IMR-90 (cell line): ENCODE measurements around the gene ALDOC. TPM values are rescaled to one million over a fixed set of nuclear protein-coding genes. Genes with fewer than 3 reads are reported as not detected.

Experiments used
- ATAC-seq: fragments of 200-7000 bp; cut with Tn5 transposase; 2 replicates; pipeline ENCODE4 v1.9.1; 2020; ENCODE audit warnings: low read depth, mild to moderate bottlenecking, moderate library complexity
- BruUV-seq: library from RNA; stranded (reverse); fragments of 400-500 nt; replicated peaks from 2 replicates; lab custom pipeline; 2021; lab: Mats Ljungman, UMichigan
- CTCF ChIA-PET: fragments of 300-600 bp; formaldehyde crosslinking; extraction: SDS; loops from one replicate; lab custom pipeline; 2021; ENCODE audit warnings: antibody characterized with exemption; lab: Yijun Ruan, JAX
- POLR2A ChIA-PET: fragments of 300-600 bp; sonication (Branson Sonifier 250); formaldehyde crosslinking; loops from one replicate; lab custom pipeline; 2022; ENCODE audit warnings: antibody characterized with exemption; ENCODE audit not compliant: unreplicated experiment; lab: Charles Lee
- DNase-seq: peaks from one replicate; pipeline ENCODE4 v3.0.0; 2013
- H2AFZ ChIP-seq: replicated peaks from 2 replicates; pipeline ENCODE3; 2013; ENCODE audit warnings: low read length, mild to moderate bottlenecking; ENCODE audit not compliant: poor library complexity
- H2AK5ac ChIP-seq: 2 replicates; pipeline ENCODE4 v1.6.1; 2013; ENCODE audit warnings: low read depth, low read length, inconsistent platforms
- H2AK9ac ChIP-seq: replicated peaks from 2 replicates; pipeline ENCODE3; 2013; ENCODE audit warnings: mild to moderate bottlenecking, low read depth, low read length, moderate library complexity; ENCODE audit not compliant: poor library complexity
- H2BK120ac ChIP-seq: 2 replicates; pipeline ENCODE4 v1.6.1; 2013; ENCODE audit warnings: low read depth, low read length, inconsistent platforms
- H2BK15ac ChIP-seq: 3 replicates; pipeline ENCODE4 v1.6.1; 2013; ENCODE audit warnings: low read depth, low read length, inconsistent platforms
- H2BK20ac ChIP-seq: 2 replicates; pipeline ENCODE4 v1.6.1; 2013; ENCODE audit warnings: low read depth, mild to moderate bottlenecking, inconsistent platforms, low read length, moderate library complexity
- H2BK5ac ChIP-seq: 2 replicates; pipeline ENCODE4 v1.6.1; 2013; ENCODE audit warnings: mild to moderate bottlenecking, low read depth, low read length, inconsistent platforms; ENCODE audit not compliant: poor library complexity, severe bottlenecking
- H3K14ac ChIP-seq: replicated peaks from 2 replicates; pipeline ENCODE4 v1.6.1; 2013; ENCODE audit warnings: low read depth, low read length, inconsistent platforms
- H3K18ac ChIP-seq: 2 replicates; pipeline ENCODE4 v1.6.1; 2013; ENCODE audit warnings: low read depth, low read length, control low read depth
- H3K23ac ChIP-seq: 2 replicates; pipeline ENCODE4 v1.6.1; 2013; ENCODE audit warnings: low read depth, low read length, inconsistent platforms
- H3K27ac ChIP-seq: 2 replicates; pipeline ENCODE4 v1.5.1; 2013; ENCODE audit warnings: mild to moderate bottlenecking, control low read depth, low read length; ENCODE audit not compliant: insufficient read depth
- H3K27me3 ChIP-seq: 2 replicates; pipeline ENCODE4 v1.6.1; 2013; ENCODE audit warnings: low read length; ENCODE audit not compliant: control insufficient read depth, insufficient read depth
- H3K36me3 ChIP-seq: 2 replicates; pipeline ENCODE4 v1.6.1; 2013; ENCODE audit warnings: low read length, mixed read lengths; ENCODE audit not compliant: control insufficient read depth, insufficient read depth
- H3K4ac ChIP-seq: 2 replicates; pipeline ENCODE4 v1.6.1; 2013; ENCODE audit warnings: low read depth, low read length, inconsistent platforms
- H3K4me1 ChIP-seq: 2 replicates; pipeline ENCODE4 v1.6.1; 2013; ENCODE audit warnings: low read length, mixed read lengths; ENCODE audit not compliant: control insufficient read depth, insufficient read depth
- H3K4me2 ChIP-seq: 2 replicates; pipeline ENCODE4 v1.6.1; 2013; ENCODE audit warnings: low read depth, mild to moderate bottlenecking, control low read depth, low read length, moderate library complexity
- H3K4me3 ChIP-seq: 2 replicates; pipeline ENCODE4 v1.5.1; 2013; ENCODE audit warnings: low read depth, mild to moderate bottlenecking, control low read depth, low read length, moderate library complexity; ENCODE audit not compliant: insufficient read depth
- H3K56ac ChIP-seq: 2 replicates; pipeline ENCODE4 v1.6.1; 2013; ENCODE audit warnings: low read length, inconsistent platforms; ENCODE audit not compliant: insufficient read depth; ENCODE audit errors: extremely low read depth
- H3K79me1 ChIP-seq, 2 experiments: 2 replicates each; pipeline ENCODE4 v1.6.1; 2013; ENCODE audit warnings: low read length in 2 of 2, inconsistent platforms in 1 of 2, low read depth in 1 of 2
- H3K9ac ChIP-seq: 2 replicates; pipeline ENCODE4 v1.6.1; 2013; ENCODE audit warnings: low read depth, low read length, control low read depth
- H3K9me1 ChIP-seq: 2 replicates; pipeline ENCODE4 v1.6.1; 2013; ENCODE audit warnings: low read length, inconsistent platforms; ENCODE audit not compliant: insufficient read depth
- H3K9me3 ChIP-seq: 2 replicates; pipeline ENCODE4 v1.6.1; 2013; ENCODE audit warnings: low read length; ENCODE audit not compliant: control insufficient read depth, insufficient read depth
- H4K20me1 ChIP-seq: 2 replicates; pipeline ENCODE4 v1.6.1; 2013; ENCODE audit warnings: low read length, inconsistent platforms; ENCODE audit not compliant: insufficient read depth
- H4K5ac ChIP-seq: 2 replicates; pipeline ENCODE4 v1.6.1; 2013; ENCODE audit warnings: mild to moderate bottlenecking, low read depth, low read length, control low read depth
- H4K8ac ChIP-seq, 2 experiments: 2 replicates each; pipeline ENCODE4 v1.6.1; 2013; ENCODE audit warnings: low read depth in 2 of 2, low read length in 2 of 2, control low read depth in 1 of 2, inconsistent platforms in 1 of 2
- H4K91ac ChIP-seq: 2 replicates; pipeline ENCODE4 v1.6.1; 2013; ENCODE audit warnings: low read depth, low read length, inconsistent platforms; ENCODE audit not compliant: insufficient read depth
- BHLHE40 ChIP-seq: fragments of 150-350 bp; IDR thresholded peaks from 2 replicates; pipeline ENCODE4 v1.6.1; 2016; ENCODE audit warnings: mild to moderate bottlenecking, low read depth, low read length
- CHD1 ChIP-seq: IDR thresholded peaks from 2 replicates; pipeline ENCODE4 v1.6.1; 2012; ENCODE audit warnings: low read depth, low read length, improper control_type of control experiment
- MAFK ChIP-seq: IDR thresholded peaks from 2 replicates; pipeline ENCODE4 v1.6.1; 2012; ENCODE audit warnings: low read depth, low read length, improper control_type of control experiment
- MAZ ChIP-seq: IDR thresholded peaks from 2 replicates; pipeline ENCODE4 v1.6.1; 2012; ENCODE audit warnings: low read depth, mild to moderate bottlenecking, low read length, improper control_type of control experiment, moderate library complexity, borderline replicate concordance
- RCOR1 ChIP-seq: IDR thresholded peaks from 2 replicates; pipeline ENCODE4 v1.6.1; 2012; ENCODE audit warnings: mild to moderate bottlenecking, low read length, improper control_type of control experiment; ENCODE audit not compliant: insufficient replicate concordance
- WGBS, 2 experiments: methylation state at CpG; one replicate each; pipeline versions ENCODE4 v1.1.5 to v1.1.7; 2013; ENCODE audit warnings: missing lambda C conversion rate in 2 of 2; ENCODE audit not compliant: insufficient read length in 1 of 2; ENCODE audit errors: extremely low coverage in 2 of 2; 5-methylcytosine and 5-hydroxymethylcytosine counted together
- dilution Hi-C: fragments of 300-500 bp; cut with HindIII; formaldehyde crosslinking; loops from one replicate; pipeline ENCODE4 v1.14.3; 2018; ENCODE audit warnings: low sequenced_read_pairs; ENCODE audit not compliant: unreplicated experiment
- in situ Hi-C: fragments of 300-500 bp; cut with MboI; formaldehyde crosslinking; loops from 3 replicates; pipeline ENCODE4 v1.14.3; 2019; ENCODE audit warnings: low sequenced_read_pairs, inconsistent platforms, mixed read lengths
- intact Hi-C: fragments of 100-400 bp; cut with micrococcal nuclease; formaldehyde crosslinking; loops from 2 replicates; pipeline ENCODE4 v1.10.0; 2022
- polyA plus RNA-seq, 3 experiments: library from polyadenylated mRNA; depleted of rRNA; stranded (reverse); fragments of >200 nt; gene quantifications; 2 replicates each; pipeline ENCODE4 v1.2.3, GENCODE V29; 2012; ENCODE audit warnings: low replicate concordance in 1 of 3
- total RNA-seq: library from RNA; depleted of rRNA; stranded (reverse); fragments of >200 nt; gene quantifications from 2 replicates; pipeline ENCODE4 v1.2.3, GENCODE V29; 2012

ALDOC gene
- total and polyA plus RNA-seq, 2 of the 4 experiments (the other 2 are of a cell fraction): 47.0 to 69.7 TPM

DNA sequence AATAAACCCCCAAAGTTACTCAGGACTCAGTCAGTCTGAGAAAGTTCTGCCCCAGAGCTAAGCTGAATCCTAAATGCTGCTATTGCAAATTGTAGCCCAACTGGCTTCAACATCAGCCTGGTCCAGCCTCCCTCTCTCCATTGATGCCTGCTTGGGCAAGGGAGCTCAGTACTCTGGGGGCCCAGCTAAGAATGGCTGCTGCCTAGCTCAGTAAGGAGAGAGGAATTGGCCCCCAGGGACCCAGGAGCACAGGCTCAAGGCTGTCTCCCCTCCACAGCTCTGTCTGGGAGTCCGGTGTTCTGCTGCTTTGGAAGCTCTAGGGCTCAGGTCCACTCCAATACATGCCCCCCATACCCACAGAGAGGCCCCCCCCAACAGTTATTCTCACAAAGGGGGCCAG, 25.8 kb downstream of the ALDOC start:
- Histone ChIP-seq H3K18ac (no peak overlapping the region), H4K8ac (no peak overlapping the region), H3K36me3 (peaks cover 24% of the 10 kb centered on the region), H3K27me3 (no peaks in the 10 kb centered on the region), H4K20me1 (peaks cover 13% of the 10 kb centered on the region), H3K79me1 (peaks cover 14 to 27% of the 10 kb centered on the region in 2 experiments), H3K14ac (no peak overlapping the region), H2BK15ac (no peak overlapping the region), H3K4me3 (no peak overlapping the region), H4K91ac (no peak overlapping the region), H2BK120ac (no peak overlapping the region), H3K27ac (no peak overlapping the region), H3K9me3 (no peaks in the 10 kb centered on the region), H2AFZ (peak overlapping the region; percentile 3), H2AK5ac (no peak overlapping the region), H3K9ac (no peak overlapping the region), H3K4me1 (peaks cover 6% of the 10 kb centered on the region), H3K9me1 (peaks cover 10% of the 10 kb centered on the region; the same call in 1 of the 2 replicates), H3K56ac (no peak overlapping the region), H2BK20ac (no peak overlapping the region), H3K23ac (no peak overlapping the region), H3K4me2 (no peak overlapping the region; the same call in 1 of the 2 replicates), H2BK5ac (no peak overlapping the region), H4K5ac (no peak overlapping the region), H3K4ac (no peak overlapping the region), H2AK9ac (no peak overlapping the region)
- no TSS peak for BruUV-seq
- ATAC-seq (no peak), DNase-seq (no peak)
- ChIA-PET POLR2A (no interaction called here), CTCF (interaction anchor here (0.5 to 1.7 kb wide), 3 partner anchors 8 to 51 kb away, joined by 3 to 6 read pairs (median 4); partner anchors contain the start of gene PIGS)
- dilution Hi-C loops (no loop called here), in situ Hi-C loops (no loop called here), intact Hi-C loops (no loop called here)
- WGBS, 2 experiments: no CpG with 5 or more reads among the region's 1 CpG
- TF ChIP-seq RCOR1 (no peak), BHLHE40 (no peak), MAFK (no peak), CHD1 (no peak), MAZ (no peak)
